Activated T-helper 1 cell treated with anti-CD3 and anti-CD28 coated beads, Interleukin-12 subunit alpha, Interleukin-12 subunit beta, Interleukin-2, Interleukin-4 antibody, amounts not matched to agents 30 ng/mL and 10 ng/mL and 1 ng/mL, durations not matched to agents 14 hours and 24 hours and 36 hours (primary cell): ENCODE measurements around the gene PHKG2. TPM values are rescaled to one million over a fixed set of nuclear protein-coding genes. Genes with fewer than 3 reads are reported as not detected.

Experiments used
- DNase-seq: peaks from one replicate; pipeline ENCODE4 v3.0.0; 2021; ENCODE audit warnings: low spot score
- H3K27ac Mint-ChIP-seq: one replicate; pipeline ENCODE4 v1.8.0; 2021; ENCODE audit warnings: mild to moderate bottlenecking, mixed read lengths
- H3K27me3 Mint-ChIP-seq: one replicate; pipeline ENCODE4 v1.8.0; 2022; ENCODE audit warnings: mild to moderate bottlenecking, moderate library complexity, mixed read lengths; ENCODE audit not compliant: insufficient read depth
- H3K36me3 Mint-ChIP-seq: one replicate; pipeline ENCODE4 v1.8.0; 2021; ENCODE audit warnings: low read depth, mixed read lengths
- H3K4me1 Mint-ChIP-seq: one replicate; pipeline ENCODE4 v1.8.0; 2021; ENCODE audit warnings: low read depth, mixed read lengths
- H3K4me3 Mint-ChIP-seq: one replicate; pipeline ENCODE4 v1.8.0; 2021; ENCODE audit warnings: mild to moderate bottlenecking, moderate library complexity, mixed read lengths
- H3K9me3 Mint-ChIP-seq: one replicate; pipeline ENCODE4 v1.8.0; 2021; ENCODE audit warnings: mixed read lengths
- intact Hi-C: fragments of 100-400 bp; cut with micrococcal nuclease; formaldehyde crosslinking; loops from one replicate; pipeline ENCODE4 v1.15.1; 2024
- total RNA-seq: library from RNA; stranded (reverse); gene quantifications from 2 replicates; pipeline ENCODE4 v1.2.3, GENCODE V29; 2022

The PHKG2 gene
- total RNA-seq, 1 donor from 2014 or later, result 43.6 TPM

DNA sequence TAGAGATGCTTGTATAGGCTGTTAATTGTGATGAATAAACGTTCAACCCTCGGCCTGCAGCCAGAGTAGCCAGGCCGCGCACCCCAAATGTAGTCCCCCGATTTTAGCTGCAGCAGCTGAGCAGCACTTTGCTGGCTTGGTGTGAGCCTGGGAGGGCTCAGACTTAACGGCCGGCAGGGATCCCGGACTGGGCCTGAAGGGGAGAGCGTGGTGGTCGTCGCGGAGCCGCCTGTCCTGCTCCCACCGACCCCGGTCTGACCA is 26.8 kb downstream of the PHKG2 start:
- Mint-ChIP-seq H3K27me3 (no peaks in the 10 kb centered on the region), H3K36me3 (peaks cover 21% of the 10 kb centered on the region), H3K27ac (peak overlapping the region; percentile 96), H3K9me3 (no peaks in the 10 kb centered on the region), H3K4me1 (peaks cover 20% of the 10 kb centered on the region), H3K4me3 (peak overlapping the region; percentile 94)
- intact Hi-C loops, result loop anchor here (1.0 kb wide), 3 partner anchors 13 to 39 kb away; partner anchors contain the start of genes CFAP119, PHKG2 and RNF40
- no peak for DNase-seq

DNA sequence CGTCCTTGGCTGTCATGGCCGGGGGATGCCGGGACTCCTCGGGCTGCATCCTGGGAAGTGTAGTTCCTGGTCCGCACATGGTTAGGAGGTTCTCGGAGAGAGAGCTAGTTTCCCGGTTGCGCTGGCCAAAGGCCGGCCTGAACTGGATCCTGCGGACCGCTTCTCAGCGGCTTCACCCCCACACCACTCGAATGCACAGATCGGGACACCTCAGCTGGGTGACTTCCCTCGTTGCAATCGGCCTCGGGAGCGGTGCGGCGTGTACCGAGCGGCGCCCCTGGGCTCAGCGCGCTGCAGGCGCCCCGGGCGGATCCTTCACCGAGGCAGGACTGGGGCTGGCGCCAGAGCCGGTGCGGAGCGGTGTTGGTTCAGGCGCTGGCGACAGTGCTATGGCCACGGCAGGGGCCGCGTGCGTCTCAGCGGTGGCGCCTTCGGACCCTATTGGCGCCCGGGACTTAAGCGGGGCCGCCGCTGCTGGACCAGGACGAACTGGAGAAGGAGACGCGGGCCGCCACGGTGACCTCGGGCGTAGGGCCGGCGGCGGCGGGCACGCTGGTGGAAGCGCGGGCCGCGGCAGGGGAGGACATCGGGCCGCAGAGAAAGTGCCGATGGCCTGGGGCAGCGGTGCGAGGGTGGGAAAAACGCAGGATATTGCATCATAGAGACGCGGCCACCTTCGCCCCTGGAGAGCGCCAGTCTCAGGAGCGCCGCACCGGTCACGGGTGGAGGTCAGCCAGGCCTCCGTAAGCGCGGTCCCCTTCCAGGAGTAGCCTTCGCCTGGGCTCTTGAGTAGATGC is 27.4 kb downstream of the PHKG2 start:
- intact Hi-C loops, result loop anchor here (1.0 kb wide), 3 partner anchors 13 to 39 kb away; partner anchors contain the start of genes CFAP119, PHKG2 and RNF40
- Mint-ChIP-seq H3K4me3 (peak overlapping the region; percentile 94), H3K27ac (peak overlapping the region; percentile 96), H3K27me3 (no peaks in the 10 kb centered on the region), H3K9me3 (no peaks in the 10 kb centered on the region), H3K36me3 (peaks cover 18% of the 10 kb centered on the region), H3K4me1 (peaks cover 20% of the 10 kb centered on the region)
- DNase-seq, result peak; percentile 56

DNA sequence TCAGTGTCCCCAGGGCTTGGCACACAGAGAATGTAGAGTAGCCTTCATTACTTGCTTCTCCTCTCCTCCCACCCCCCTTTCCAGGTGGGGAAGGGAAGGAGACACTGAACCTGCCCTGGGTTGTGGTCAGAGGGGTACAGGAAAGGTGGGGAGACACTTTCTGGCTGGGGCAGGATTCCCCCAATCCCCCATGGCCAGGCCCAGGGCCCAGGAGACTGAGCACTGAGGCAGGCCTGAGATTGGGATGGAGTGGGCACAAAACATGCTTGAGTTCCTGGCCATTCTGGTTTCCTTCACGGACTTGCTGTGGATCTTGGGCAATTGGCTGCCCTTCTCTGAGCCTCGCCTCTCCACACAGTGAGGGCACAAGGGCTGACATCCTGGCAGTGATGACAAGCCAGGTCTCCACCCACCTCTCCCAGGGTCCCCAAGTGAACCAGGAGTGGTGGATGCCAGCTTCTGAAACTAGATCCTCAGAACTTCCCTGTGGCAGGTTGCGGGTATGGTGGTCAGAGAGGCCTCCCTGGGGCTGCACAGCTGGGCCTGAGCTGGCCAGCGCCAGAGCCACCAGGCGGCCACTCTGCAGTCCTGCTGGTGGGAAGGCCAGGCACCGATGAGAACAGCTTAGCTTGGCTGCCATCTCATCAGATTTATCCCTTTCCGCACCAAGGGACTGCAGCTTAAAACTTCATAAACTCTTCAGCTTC is 29.5 kb downstream of the PHKG2 start:
- Mint-ChIP-seq H3K4me3 (peak overlapping the region; percentile 94), H3K36me3 (peaks cover 8% of the 10 kb centered on the region), H3K4me1 (peaks cover 16% of the 10 kb centered on the region), H3K27me3 (no peaks in the 10 kb centered on the region), H3K27ac (peak overlapping the region; percentile 65), H3K9me3 (no peaks in the 10 kb centered on the region)
- intact Hi-C loops, result no loop called here
- DNase-seq, result no peak

DNA sequence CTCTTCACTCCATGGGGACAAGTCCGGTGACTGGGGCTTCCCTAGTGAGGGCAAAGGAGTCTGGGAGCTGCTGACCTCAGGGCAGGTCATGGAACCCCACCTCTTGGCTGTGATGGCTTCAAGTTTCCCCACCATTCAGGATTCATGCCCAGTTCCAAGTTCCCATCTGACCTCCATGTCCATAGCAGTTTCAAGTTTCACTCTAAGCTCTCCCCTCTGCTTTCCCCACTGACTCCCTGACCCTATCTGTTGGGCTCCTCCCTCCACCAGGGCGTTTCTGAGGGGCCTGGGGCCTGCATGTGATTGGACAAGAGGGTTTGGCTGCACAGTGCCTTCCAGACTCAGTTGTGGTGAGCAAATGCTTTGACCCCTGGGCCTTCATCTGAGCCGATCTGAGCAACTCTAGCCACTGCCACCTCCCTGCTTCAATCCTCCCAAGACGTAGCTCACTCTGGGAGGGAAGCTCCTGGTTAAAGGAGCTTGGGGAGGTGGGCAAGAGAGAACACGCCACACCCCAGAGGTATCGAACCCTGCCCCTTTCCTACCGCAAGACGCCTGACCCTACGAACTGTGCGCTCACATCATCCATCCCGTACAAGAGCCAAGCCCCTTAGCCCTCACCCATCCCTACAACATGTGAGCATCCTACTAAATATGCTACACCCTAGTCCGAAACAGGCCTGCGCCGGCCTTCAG is 30.5 kb downstream of the PHKG2 start:
- Mint-ChIP-seq H3K27ac (no peak overlapping the region), H3K36me3 (peaks cover 2% of the 10 kb centered on the region), H3K4me3 (peak overlapping the region; percentile 54), H3K4me1 (peaks cover 10% of the 10 kb centered on the region), H3K9me3 (no peaks in the 10 kb centered on the region), H3K27me3 (no peaks in the 10 kb centered on the region)
- intact Hi-C loops, result no loop called here
- no peak for DNase-seq

DNA sequence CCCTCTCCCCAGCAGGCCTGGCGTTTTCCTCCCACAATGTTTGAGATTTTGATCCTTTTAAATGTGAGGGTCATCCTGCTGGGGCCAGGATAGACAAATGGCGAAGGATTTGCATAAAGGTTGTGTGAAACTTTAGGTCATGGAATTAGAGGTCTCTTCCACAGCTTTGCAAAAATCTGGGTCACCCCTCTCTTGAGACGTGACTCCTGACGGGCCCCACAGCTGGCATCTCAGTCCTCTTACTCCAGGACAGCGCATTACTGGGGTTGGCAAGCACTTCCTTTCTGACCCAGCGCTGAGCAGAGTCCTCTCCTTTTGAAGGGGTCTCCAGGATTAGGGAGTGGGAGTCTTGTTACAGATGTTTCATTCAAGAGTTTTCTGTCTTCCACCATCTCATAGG is 31.4 kb downstream of the PHKG2 start:
- intact Hi-C loops, result no loop called here
- H3K4me1 Mint-ChIP-seq, result peaks cover 10% of the 10 kb centered on the region
- H3K4me3 Mint-ChIP-seq, result no peak overlapping the region

DNA sequence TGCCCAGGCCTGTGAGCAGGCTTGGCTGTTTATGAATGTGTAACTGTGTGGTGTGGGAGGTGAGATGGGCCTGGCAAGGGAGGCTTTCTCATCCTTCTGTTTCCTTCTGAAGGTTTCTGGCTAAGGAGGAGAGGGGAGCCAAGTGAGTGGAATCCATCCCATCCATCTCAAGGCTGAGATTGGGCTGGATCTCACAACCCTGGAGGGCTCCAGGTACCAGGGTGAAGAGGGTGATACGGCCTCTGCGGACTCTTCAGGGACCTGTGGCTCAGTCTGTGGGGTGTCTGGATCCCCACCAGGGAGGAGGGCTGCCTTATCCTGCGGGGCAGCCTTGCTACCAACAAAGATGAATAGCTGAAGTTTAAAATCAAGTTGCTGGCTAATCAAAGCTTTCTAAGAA is 31.8 kb downstream of the PHKG2 start:
- no peak for DNase-seq
- H3K4me3 Mint-ChIP-seq, result no peak overlapping the region
- H3K27me3 Mint-ChIP-seq, result peaks cover 4% of the 10 kb centered on the region
- intact Hi-C loops, result no loop called here
- peaks cover 10% of the 10 kb centered on the region for H3K4me1 Mint-ChIP-seq
- no peak overlapping the region for H3K27ac Mint-ChIP-seq
- H3K9me3 Mint-ChIP-seq, result no peaks in the 10 kb centered on the region
- no peaks in the 10 kb centered on the region for H3K36me3 Mint-ChIP-seq

More for the DNA sequence above, 31.4 kb downstream of the PHKG2 start:
- no peak for DNase-seq
- Mint-ChIP-seq H3K27me3 (no peaks in the 10 kb centered on the region), H3K36me3 (no peaks in the 10 kb centered on the region), H3K9me3 (no peaks in the 10 kb centered on the region), H3K27ac (no peak overlapping the region)

DNA sequence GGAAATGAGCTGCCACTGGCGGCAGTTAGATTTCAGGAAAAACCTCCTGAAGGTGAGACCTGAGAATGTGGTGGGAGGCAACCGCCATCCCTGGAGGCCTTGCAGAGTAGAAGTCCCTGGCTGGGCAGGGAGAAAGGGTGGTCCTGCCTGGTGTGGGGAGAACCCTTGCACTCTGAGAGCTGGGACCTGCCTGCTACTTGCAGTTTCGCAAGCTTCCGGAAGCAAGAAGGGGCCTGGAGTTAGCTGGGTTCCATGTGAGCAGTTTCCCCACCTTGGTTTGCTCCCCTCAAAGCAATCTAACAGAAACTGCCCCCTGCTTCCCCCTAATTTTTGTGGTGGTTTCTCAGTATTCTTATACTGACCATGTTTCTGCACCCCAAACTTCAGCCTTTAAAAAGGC is 32.3 kb downstream of the PHKG2 start:
- Mint-ChIP-seq H3K27ac (no peak overlapping the region), H3K9me3 (no peaks in the 10 kb centered on the region), H3K4me3 (no peak overlapping the region), H3K4me1 (peaks cover 10% of the 10 kb centered on the region), H3K36me3 (no peaks in the 10 kb centered on the region), H3K27me3 (peaks cover 9% of the 10 kb centered on the region)
- intact Hi-C loops, result no loop called here
- no peak for DNase-seq

DNA sequence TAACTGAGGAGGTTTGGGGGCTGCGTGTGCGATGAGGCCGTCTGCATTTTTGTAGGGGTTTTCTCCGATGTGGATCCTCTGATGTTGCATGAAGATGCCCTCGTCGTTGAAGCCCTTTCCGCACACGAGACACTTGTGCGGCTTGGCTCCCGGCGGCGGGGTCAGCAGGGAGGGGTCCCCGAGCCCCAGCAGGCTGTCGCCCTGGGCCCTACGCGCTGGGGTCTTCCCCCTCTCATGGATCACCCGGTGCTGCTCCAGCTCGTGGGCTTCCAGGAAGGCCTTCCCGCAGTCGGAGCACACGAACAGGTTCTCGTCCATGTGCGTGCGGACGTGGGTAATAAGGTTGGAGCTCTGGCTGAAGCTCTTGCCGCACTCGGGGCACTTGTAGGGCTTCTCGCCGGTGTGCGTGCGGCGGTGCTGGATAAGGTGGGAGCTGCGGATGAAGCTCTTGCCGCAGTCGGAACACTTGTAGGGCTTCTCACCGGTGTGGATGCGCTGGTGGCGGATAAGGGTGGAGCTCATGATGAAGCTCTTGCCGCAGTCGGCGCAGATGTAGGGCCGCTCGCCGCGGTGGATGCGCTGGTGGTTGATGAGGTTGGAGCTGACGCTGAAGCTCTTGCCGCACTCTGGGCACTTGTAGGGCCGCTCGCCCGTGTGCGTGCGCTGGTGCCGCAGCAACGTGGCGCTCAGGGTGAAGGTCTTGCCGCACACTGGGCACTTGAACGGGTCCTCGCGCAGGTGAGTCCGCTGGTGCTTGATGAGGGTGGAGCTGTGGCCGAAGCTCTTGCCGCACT is 34.5 kb downstream of the PHKG2 start:
- Mint-ChIP-seq H3K9me3 (no peaks in the 10 kb centered on the region), H3K27ac (no peak overlapping the region), H3K36me3 (no peaks in the 10 kb centered on the region), H3K4me1 (no peaks in the 10 kb centered on the region), H3K27me3 (peaks cover 24% of the 10 kb centered on the region), H3K4me3 (no peak overlapping the region)
- intact Hi-C loops, result no loop called here
- DNase-seq, result no peak

DNA sequence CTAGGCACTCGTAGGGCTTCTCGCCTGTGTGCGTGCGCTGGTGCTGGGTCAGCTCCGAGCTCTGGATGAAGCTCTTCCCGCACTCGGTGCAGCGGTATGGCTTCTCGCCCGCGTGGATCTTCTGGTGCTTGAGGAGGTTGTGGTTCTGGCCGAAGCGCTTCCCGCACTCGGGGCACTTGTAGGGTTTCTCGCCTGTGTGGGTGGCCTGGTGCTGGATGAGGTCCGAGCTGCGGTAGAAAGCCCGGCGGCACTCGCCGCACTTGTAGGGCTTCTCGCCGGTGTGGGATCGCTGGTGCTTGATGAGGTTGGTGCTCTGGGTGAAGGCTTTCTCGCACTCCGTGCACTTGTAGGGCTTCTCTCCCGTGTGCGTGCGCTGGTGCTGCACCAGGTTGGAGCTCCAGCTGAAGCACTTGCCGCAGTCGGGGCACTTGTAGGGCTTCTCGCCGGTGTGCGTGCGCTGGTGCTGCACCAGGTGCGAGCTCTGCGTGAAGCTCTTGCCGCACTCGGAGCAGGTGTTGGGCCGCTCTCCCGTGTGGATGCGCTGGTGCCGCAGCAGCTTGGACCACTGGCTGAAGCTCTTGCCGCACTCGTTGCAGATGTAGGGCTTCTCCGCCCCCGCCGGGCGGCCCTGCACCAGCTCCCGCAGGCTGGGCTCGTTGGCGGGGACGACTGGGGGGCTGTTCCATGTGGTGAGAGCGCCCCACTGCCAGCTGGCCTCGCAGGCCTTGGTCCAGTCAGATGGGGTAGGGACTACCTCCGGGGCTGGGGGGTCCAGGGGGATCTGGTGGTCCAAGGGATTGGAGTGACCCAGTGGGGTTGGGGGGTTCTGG is 35.3 kb downstream of the PHKG2 start:
- no peaks in the 10 kb centered on the region for H3K36me3 Mint-ChIP-seq
- H3K4me1 Mint-ChIP-seq, result no peaks in the 10 kb centered on the region
- intact Hi-C loops, result no loop called here
- H3K27me3 Mint-ChIP-seq, result peaks cover 32% of the 10 kb centered on the region
- no peak overlapping the region for H3K4me3 Mint-ChIP-seq
- no peaks in the 10 kb centered on the region for H3K9me3 Mint-ChIP-seq
- no peak overlapping the region for H3K27ac Mint-ChIP-seq
- DNase-seq, result no peak

DNA sequence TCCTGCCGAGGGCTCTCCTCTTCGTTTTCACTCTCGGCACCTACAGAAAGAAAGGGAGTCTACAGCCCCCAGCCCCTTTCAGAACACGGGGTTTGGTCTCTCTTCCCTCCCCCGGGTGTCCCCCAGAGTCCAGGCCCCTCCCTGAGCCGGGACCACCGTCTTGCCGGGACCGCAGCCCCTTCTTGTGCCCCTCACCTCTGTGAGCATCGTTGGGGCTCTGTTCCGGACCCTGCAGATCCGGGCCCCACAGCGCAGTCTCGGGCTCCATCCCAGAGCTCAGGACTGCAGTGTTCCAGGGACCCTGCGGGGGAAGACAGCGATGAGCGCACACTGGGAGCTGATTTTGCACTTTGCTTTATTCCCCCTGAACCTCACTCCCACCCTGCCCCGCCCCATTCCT is 36.0 kb downstream of the PHKG2 start:
- Mint-ChIP-seq H3K9me3 (no peaks in the 10 kb centered on the region), H3K36me3 (no peaks in the 10 kb centered on the region), H3K4me1 (no peaks in the 10 kb centered on the region), H3K27me3 (peaks cover 36% of the 10 kb centered on the region), H3K27ac (no peak overlapping the region), H3K4me3 (no peak overlapping the region)
- DNase-seq, result no peak
- intact Hi-C loops, result no loop called here

DNA sequence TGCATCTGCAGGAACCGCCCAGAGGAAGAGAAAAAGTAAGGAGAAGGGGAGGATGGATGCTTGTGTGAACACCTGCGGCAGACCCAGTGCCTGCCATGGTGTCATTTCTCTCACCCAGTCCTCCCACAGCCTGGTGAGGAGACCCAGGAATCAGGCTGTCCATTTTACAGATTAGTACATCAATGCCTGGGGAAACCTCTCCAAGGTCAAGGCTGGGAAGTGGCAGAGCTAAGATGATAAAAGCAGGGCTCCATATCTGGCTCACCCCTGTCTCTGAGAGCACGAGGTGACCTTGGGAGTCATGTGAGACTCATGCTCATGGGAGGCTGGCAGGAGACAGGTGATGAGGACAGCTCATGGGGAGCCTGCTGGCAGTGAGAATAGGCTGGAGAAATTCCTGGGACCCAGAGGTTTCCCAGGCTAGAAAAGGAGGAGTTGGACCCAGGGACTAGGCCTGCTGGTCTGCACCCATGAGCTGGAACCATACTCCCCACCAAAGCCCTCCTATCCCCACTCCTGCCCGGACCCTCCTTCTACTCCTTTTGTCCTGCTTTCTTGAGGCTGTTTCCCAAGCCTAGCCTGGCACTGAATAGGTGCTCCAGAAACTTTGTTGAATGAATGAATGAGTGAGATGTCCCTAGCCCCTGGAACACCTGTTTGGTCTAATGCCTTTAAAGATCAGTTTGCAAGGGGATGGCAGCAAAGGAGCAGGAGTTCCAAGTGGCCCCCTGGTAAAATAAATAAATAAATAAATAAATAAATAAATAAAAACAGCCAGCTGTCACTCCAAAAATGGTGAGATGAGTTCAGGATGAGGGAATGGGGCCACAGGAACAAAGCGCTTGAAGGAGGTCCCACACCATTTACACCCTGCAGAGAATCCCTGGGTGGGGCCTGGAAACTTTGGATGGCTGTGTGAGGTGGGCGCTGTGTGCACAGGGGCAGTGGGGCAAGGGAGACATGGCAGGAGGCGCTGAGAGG is 37.2 kb downstream of the PHKG2 start:
- Mint-ChIP-seq H3K4me1 (no peaks in the 10 kb centered on the region), H3K27me3 (peaks cover 36% of the 10 kb centered on the region), H3K9me3 (no peaks in the 10 kb centered on the region), H3K36me3 (no peaks in the 10 kb centered on the region), H3K27ac (no peak overlapping the region), H3K4me3 (peak overlapping the region; percentile 74)
- DNase-seq, result no peak
- intact Hi-C loops, result no loop called here
